Neural cell (in vitro differentiated cells): ENCODE measurements around the gene NTHL1.

ENCODE experiments used
- EP300 ChIP-seq: fragments of 450-650 bp; conservative IDR thresholded peaks from 2 replicates; pipeline ENCODE4 v1.6.1; 2014; ENCODE audit warnings: antibody characterized with exemption, mild to moderate bottlenecking, moderate library complexity; ENCODE audit not compliant: poor library complexity, severe bottlenecking
- EZH2 ChIP-seq: fragments of 200-600, 300-800 bp; shearing (Covaris generic), sonication (generic); IDR thresholded peaks from 2 replicates; pipeline ENCODE4 v1.6.1; 2014; ENCODE audit warnings: antibody characterized with exemption, low read length, borderline replicate concordance, mild to moderate bottlenecking; ENCODE audit not compliant: insufficient read depth, poor library complexity, severe bottlenecking
- MXI1 ChIP-seq: fragments of 450-650 bp; conservative IDR thresholded peaks from 2 replicates; pipeline ENCODE4 v1.6.1; 2014; ENCODE audit warnings: antibody characterized with exemption, mild to moderate bottlenecking; ENCODE audit not compliant: poor library complexity, severe bottlenecking
- POLR2AphosphoS5 ChIP-seq: IDR thresholded peaks from 2 replicates; pipeline ENCODE4 v1.6.1; 2012
- SMC3 ChIP-seq: fragments of 450-650 bp; conservative IDR thresholded peaks from 2 replicates; pipeline ENCODE4 v1.6.1; 2014; ENCODE audit warnings: antibody characterized with exemption, mild to moderate bottlenecking, moderate library complexity; ENCODE audit not compliant: poor library complexity
- TF ChIP-seq, protein P1 (sequence below): fragments of 450-650 bp; IDR thresholded peaks from 2 replicates; pipeline ENCODE4 v1.5.1; 2014; ENCODE audit warnings: antibody characterized with exemption, mild to moderate bottlenecking, moderate library complexity; ENCODE audit not compliant: poor library complexity, severe bottlenecking
- TF ChIP-seq, protein P2 (sequence below): IDR thresholded peaks from 2 replicates; pipeline ENCODE4 v1.6.1; 2012; ENCODE audit warnings: borderline replicate concordance

DNA sequence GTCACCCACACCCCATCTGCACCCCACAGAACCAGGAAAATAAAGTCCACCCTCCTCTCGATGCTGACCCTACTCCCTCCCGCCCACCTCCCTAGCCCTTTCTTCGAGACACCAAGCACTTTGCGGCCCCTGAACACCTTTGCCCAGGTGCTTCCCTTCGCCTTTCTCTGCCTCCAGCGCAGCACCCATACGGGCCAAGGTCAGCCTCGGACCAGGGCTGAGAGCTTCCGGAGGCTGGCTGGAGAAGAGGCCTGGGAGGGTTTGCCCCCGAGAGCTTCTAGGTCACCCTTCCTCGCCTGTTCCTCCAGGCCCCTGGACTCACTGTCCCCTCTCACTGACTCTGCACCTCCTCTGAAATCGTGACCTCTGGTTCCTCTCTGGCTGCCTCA is 23.6 kb downstream of the NTHL1 start:
- TF ChIP-seq, protein P1, sequence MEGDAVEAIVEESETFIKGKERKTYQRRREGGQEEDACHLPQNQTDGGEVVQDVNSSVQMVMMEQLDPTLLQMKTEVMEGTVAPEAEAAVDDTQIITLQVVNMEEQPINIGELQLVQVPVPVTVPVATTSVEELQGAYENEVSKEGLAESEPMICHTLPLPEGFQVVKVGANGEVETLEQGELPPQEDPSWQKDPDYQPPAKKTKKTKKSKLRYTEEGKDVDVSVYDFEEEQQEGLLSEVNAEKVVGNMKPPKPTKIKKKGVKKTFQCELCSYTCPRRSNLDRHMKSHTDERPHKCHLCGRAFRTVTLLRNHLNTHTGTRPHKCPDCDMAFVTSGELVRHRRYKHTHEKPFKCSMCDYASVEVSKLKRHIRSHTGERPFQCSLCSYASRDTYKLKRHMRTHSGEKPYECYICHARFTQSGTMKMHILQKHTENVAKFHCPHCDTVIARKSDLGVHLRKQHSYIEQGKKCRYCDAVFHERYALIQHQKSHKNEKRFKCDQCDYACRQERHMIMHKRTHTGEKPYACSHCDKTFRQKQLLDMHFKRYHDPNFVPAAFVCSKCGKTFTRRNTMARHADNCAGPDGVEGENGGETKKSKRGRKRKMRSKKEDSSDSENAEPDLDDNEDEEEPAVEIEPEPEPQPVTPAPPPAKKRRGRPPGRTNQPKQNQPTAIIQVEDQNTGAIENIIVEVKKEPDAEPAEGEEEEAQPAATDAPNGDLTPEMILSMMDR, result no peak
- no peak for TF ChIP-seq EP300
- no peak for TF ChIP-seq EZH2
- TF ChIP-seq POLR2AphosphoS5, result no peak
- TF ChIP-seq, protein P2, sequence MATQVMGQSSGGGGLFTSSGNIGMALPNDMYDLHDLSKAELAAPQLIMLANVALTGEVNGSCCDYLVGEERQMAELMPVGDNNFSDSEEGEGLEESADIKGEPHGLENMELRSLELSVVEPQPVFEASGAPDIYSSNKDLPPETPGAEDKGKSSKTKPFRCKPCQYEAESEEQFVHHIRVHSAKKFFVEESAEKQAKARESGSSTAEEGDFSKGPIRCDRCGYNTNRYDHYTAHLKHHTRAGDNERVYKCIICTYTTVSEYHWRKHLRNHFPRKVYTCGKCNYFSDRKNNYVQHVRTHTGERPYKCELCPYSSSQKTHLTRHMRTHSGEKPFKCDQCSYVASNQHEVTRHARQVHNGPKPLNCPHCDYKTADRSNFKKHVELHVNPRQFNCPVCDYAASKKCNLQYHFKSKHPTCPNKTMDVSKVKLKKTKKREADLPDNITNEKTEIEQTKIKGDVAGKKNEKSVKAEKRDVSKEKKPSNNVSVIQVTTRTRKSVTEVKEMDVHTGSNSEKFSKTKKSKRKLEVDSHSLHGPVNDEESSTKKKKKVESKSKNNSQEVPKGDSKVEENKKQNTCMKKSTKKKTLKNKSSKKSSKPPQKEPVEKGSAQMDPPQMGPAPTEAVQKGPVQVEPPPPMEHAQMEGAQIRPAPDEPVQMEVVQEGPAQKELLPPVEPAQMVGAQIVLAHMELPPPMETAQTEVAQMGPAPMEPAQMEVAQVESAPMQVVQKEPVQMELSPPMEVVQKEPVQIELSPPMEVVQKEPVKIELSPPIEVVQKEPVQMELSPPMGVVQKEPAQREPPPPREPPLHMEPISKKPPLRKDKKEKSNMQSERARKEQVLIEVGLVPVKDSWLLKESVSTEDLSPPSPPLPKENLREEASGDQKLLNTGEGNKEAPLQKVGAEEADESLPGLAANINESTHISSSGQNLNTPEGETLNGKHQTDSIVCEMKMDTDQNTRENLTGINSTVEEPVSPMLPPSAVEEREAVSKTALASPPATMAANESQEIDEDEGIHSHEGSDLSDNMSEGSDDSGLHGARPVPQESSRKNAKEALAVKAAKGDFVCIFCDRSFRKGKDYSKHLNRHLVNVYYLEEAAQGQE, result no peak
- no peak for TF ChIP-seq MXI1
- no peak for TF ChIP-seq SMC3
